Stimulated activated CD4-positive, alpha-beta T cell treated with anti-CD3 and anti-CD28 coated beads, Interleukin-4, amount 100 ng/mL, for 4 hours (primary cell): ENCODE results near the gene HIPK3.
A peak's percentile ranks its signal among the peaks of the same experiment; 100 is the strongest.
"Not testable (repeated sequence)": the region's sequence is repeated elsewhere in the genome, so short reads cannot be mapped to it uniquely, and the experiment has no call there.

Experiments used
- DNase-seq, 2 experiments: peaks; one replicate each; pipeline ENCODE4 v3.0.0-alpha.2; 2020

HIPK3 gene

DNA sequence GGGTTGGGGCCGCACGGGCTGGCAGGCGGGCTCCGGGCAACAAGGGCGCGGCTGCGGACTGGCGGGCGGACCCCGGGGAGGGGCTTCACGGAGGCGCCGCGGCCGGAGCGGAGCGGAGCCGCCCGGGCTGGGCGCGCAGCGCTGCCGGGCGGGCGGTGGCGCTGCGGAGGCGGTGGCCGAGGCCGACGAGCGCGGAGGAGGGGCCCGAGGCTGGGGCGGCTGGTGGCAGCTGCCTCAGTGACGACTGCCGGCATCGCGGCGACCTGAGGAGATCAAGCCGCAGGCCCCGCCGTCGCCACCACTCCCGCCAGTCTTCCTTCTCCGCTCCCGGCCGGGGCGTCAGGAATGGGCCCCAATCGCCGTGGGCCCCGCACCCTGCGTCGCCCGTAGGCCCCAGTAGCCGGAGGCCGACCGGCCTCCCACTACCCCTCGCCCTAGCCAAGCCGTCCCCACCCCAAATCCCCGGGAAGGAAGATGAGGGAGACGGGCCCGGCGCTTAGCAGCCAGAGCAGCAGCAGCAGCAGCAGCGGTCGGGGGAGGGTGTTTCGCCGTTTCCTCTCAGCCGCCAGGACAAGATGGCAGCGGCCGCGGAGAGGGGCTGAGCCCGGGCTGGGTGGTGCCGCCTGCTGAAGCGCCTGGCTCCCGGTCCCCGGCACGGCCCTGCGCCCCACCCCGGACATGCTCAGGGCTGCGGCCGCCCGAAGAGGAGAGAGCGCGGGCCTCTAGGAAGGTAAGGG, at the start of gene HIPK3:
TSS of gene HIPK3 (plus strand) at position 222 of the 737 bp plus-strand sequence.
- peak; percentile 58 to 73 for DNase-seq

- DNase-seq, result no peak
These were observed 49.7 kb upstream of the HIPK3 start for GRCh38 chr11:33207408-33207985.

- DNase-seq, result no peak
These were observed 49.0 kb upstream of the HIPK3 start for GRCh38 chr11:33208150-33208549.

GRCh38 chr11:33211153-33211552, 46.0 kb upstream of the HIPK3 start:
- DNase-seq, result no peak

- DNase-seq, result no peak
These were observed 45.6 kb upstream of the HIPK3 start for GRCh38 chr11:33211580-33211979.

- DNase-seq, result no peak
These were observed 43.0 kb upstream of the HIPK3 start for GRCh38 chr11:33214187-33214586.

DNA sequence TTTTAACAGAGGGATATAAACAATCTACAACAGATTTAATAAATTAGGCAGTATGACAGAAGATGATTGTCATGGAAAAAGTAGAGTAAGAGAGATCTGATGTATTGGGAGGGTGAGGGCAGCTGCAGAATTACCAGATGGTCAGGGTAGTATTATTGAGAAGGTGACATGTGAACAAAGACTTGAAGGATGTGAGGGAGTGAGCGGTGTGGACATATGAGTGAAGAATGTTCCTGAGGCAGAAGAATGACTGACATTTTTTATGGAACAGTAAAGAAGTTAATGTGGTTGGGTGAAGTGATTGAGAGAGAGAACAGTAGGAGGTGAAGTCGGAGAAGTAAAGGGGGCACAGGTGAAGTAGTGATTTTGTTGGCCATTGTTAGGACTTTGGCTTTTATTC, 42.4 kb upstream of the HIPK3 start:
- no peak for DNase-seq

GRCh38 chr11:33216676-33217075, 40.5 kb upstream of the HIPK3 start:
- not testable (repeated sequence) for DNase-seq

- no peak for DNase-seq
These were observed 35.0 kb upstream of the HIPK3 start for GRCh38 chr11:33222052-33222750.

DNA sequence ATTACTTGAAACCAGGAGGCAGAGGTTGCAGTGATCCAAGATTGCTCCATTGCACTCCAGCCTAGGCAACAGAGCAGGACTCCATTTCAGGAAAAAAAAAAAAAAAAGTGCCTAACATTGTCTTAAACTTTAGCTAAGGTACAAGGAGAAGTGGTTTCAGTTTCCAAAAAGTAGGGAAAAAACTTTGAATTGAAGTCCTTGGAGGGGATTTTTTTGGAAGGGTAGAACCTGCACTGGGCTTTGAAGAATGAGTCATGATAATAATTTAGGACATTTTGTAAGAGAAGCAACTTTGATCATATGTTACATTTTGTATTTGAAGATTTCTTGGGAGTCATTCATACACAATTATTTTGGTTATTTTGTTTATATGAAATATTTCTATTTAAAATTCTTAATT, 31.8 kb upstream of the HIPK3 start:
- DNase-seq, result no peak

GRCh38 chr11:33227578-33228261, 29.5 kb upstream of the HIPK3 start:
- no peak for DNase-seq

DNA sequence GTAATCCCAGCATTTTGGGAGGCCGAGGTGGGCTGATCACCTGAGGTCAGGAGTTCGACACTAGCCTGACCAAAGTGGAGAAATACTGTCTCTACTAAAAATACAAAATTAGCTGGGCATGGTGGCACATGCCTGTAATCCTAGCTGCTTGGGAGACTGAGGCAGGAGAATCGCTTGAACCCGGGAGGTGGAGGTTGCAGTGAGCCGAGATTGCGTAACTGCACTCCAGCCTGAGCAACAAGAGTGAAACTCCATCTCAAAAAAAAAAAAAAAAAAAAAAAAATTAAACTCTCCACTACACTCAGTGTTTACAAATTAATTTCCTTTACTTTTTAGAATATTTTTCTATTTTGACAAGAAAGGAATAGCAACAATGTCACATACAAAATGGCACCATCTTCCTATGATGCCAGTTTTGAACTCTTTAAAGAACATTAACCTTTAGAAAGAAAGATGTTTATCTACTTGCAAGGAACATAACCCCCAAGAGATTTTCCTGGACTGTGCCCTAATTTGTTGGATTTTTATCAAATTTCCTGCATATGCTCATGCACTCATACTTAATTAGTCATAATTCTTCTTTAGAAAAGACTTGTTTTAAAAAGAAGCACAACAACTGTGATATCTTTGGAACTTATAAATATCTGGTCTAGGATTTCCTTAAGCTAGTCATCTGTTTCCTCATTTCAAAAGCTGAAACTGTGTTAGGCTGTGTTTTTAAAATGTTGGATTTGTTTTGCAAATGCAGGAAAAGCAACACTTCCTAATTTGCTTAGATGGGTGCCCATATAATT, 22.6 kb upstream of the HIPK3 start:
- DNase-seq, result no peak

- no peak for DNase-seq
These were observed 20.1 kb upstream of the HIPK3 start for GRCh38 chr11:33237039-33237597.

- no peak for DNase-seq
These were observed 14.6 kb upstream of the HIPK3 start for GRCh38 chr11:33242575-33242974.

DNA sequence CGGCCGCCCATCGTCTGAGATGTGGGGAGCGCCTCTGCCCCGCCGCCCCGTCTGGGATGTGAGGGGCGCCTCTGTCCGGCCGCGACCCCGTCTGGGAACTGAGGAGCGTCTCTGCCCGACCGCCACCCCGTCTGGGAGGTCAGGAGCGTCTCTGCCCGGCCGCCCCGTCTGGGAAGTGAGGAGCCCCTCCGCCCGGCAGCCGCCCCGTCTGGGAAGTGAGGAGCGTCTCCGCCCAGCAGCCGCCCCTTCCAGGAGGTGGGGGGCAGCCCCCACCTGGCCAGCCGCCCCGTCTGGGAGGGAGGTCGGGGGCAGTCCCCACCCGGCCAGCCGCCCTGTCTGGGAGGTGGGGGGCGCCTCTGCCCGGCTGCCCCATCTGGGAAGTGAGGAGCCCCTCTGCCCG, 13.5 kb upstream of the HIPK3 start:
- DNase-seq, result not testable (repeated sequence)

DNA sequence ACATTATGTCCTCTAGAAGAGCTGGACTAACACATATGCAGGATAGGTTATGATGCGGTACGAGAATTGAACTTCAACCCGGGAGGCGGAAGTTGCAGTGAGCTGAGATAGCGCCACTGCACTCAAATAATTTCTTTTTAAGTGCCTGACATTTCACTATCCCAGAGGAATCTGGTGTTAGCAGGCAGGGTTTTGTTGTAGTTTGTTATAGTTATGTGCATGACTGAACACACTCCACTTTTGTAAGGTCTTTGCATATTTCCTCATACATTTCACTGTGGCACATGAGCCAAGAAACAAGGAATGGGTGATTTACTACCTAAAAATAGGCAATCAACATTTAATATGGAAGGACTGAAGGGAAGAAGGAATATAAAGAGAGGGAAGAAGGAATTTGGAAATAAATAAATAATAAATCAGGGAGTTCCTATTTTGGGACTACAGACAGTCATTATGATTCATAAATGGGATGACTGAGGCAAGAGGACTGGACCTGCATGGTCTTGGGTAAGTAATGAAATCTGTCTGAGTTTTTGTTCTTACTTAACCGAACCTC, 8.7 kb upstream of the HIPK3 start:
- DNase-seq, result no peak

DNA sequence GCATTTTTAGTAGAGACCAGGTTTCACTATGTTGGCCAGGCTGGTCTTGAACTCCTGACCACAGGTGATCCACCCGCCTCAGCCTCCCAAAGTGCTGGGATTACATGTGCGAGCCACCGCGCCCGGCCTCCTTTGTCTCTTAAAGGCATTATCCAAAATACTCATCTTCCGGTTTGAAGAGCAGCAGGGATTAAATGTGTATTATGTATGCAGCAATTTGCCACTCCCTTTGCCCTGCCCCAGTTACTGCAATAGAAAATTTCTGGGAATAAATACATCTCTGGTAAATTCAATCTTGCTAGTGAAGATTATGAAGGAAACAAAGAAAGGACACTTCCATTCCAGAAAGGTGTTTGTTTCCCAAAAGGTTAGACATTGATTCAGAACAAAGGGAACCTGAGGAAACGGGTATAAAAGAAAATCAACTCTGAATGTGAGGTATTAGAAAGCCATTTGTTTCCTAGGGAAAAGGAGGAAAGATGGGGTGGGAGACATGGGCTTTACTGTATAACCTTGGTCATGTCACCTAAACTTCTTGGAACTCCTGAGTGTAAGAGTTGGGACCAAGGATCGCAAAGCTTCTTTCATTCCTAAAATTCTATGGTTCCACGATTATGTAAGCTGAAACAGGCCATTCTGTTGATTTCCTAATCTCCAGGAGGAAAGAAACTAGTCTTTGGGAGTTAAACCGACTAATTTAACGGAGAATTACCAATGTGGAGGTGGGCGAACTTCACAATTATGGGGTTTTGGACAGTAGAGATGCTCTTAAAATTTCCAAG, 959 bp upstream of the HIPK3 start:
- DNase-seq, result no peak

- no peak for DNase-seq
These were observed 395 bp upstream of the HIPK3 start for GRCh38 chr11:33256813-33257159.

- DNase-seq, result peak; percentile 65 to 69
These were observed 883 bp downstream of the HIPK3 start for GRCh38 chr11:33257897-33258630.

- no peak for DNase-seq
These were observed 1.5 kb downstream of the HIPK3 start for GRCh38 chr11:33258631-33259205.
